GM12873 (cell line): ENCODE data around the gene SIL1.

Experiments
- CTCF ChIP-seq: IDR thresholded peaks from 2 replicates; pipeline ENCODE4 v1.5.1; 2012; ENCODE audit warnings: low read depth, mild to moderate bottlenecking, moderate library complexity, low read length, control low read depth; ENCODE audit not compliant: insufficient read depth; ENCODE audit errors: missing control alignments

SIL1 gene

GRCh38 chr5:138944527-138945322 is 253.4 kb downstream of the SIL1 start:
- no peak for TF ChIP-seq CTCF

GRCh38 chr5:138943599-138944173 is 254.5 kb downstream of the SIL1 start:
- TF ChIP-seq CTCF = no peak

- TF ChIP-seq CTCF = no peak
These were observed 255.3 kb downstream of the SIL1 start for GRCh38 chr5:138942861-138943260.

- TF ChIP-seq CTCF = no peak
These were observed 256.1 kb downstream of the SIL1 start for GRCh38 chr5:138942066-138942465.

GRCh38 chr5:138938526-138938925 is 259.6 kb downstream of the SIL1 start:
- TF ChIP-seq CTCF = no peak

GRCh38 chr5:138937392-138938387 is 260.5 kb downstream of the SIL1 start:
- no peak for TF ChIP-seq CTCF

GRCh38 chr5:138936968-138937345 is 261.2 kb downstream of the SIL1 start:
- TF ChIP-seq CTCF = no peak
